H1 (cell line): ENCODE measurements around the gene PITPNM1. TPM values are rescaled to one million over a fixed set of nuclear protein-coding genes. Genes with fewer than 3 reads are reported as not detected.
A peak's percentile ranks its signal among the peaks of the same experiment; 100 is the strongest.

Experiments used
- BACH1 ChIP-seq: IDR thresholded peaks from 2 replicates; pipeline ENCODE4 v1.6.1; 2012; ENCODE audit warnings: low read length, improper control_type of control experiment
- BCL11A ChIP-seq, 2 experiments: IDR thresholded peaks; one replicate each; pipeline ENCODE4 v1.6.1; 2011; ENCODE audit warnings: low read depth in 2 of 2, low read length in 2 of 2, mild to moderate bottlenecking in 2 of 2
- CEBPB ChIP-seq: IDR thresholded peaks from 2 replicates; pipeline ENCODE4 v1.6.1; 2012; ENCODE audit warnings: low read depth, low read length
- CREB1 ChIP-seq: IDR thresholded peaks from 2 replicates; pipeline ENCODE4 v1.6.1; 2012; ENCODE audit warnings: inconsistent platforms
- CTBP2 ChIP-seq: IDR thresholded peaks from 2 replicates; pipeline ENCODE4 v1.7.0; 2011; ENCODE audit warnings: borderline replicate concordance, mild to moderate bottlenecking, moderate library complexity, mixed read lengths, low read length; ENCODE audit not compliant: insufficient read depth, insufficient read length
- EP300 ChIP-seq, 2 experiments: IDR thresholded peaks; 1 replicate in 1 of 2; 2 replicates in 1 of 2; pipeline ENCODE4 v1.6.1; 2011 to 2012; ENCODE audit warnings: low read depth in 2 of 2, low read length in 2 of 2, mild to moderate bottlenecking in 2 of 2, borderline replicate concordance in 1 of 2, inconsistent platforms in 1 of 2, moderate library complexity in 1 of 2
- JUN ChIP-seq: IDR thresholded peaks from 2 replicates; pipeline ENCODE4 v1.6.1; 2011; ENCODE audit warnings: low read depth, mild to moderate bottlenecking, improper control_type of control experiment, low read length
- KDM4A ChIP-seq: IDR thresholded peaks from one replicate; pipeline ENCODE4 v1.7.1; 2012; ENCODE audit warnings: low read depth, mild to moderate bottlenecking, moderate library complexity, low read length, inconsistent platforms; ENCODE audit not compliant: severe bottlenecking
- NANOG ChIP-seq: IDR thresholded peaks from 2 replicates; pipeline ENCODE4 v1.6.1; 2011; ENCODE audit warnings: low read length, low read depth, mild to moderate bottlenecking, inconsistent platforms; ENCODE audit not compliant: insufficient read depth, poor library complexity, severe bottlenecking
- PHF8 ChIP-seq: fragments of 200-600 bp; sonication (generic); conservative IDR thresholded peaks from 2 replicates; pipeline ENCODE4 v1.7.1; 2012; ENCODE audit warnings: low read depth, mild to moderate bottlenecking, inconsistent platforms, low read length, moderate library complexity
- POU5F1 ChIP-seq: IDR thresholded peaks from 2 replicates; pipeline ENCODE4 v1.6.1; 2011; ENCODE audit warnings: low read depth, mild to moderate bottlenecking, low read length, moderate library complexity
- SAP30 ChIP-seq: fragments of 300-600 bp; sonication (generic); IDR thresholded peaks from 2 replicates; pipeline ENCODE4 v1.7.1; 2012; ENCODE audit warnings: low read length, moderate library complexity, mild to moderate bottlenecking, inconsistent platforms; ENCODE audit not compliant: insufficient read depth, insufficient replicate concordance
- SP1 ChIP-seq: IDR thresholded peaks from 2 replicates; pipeline ENCODE4 v1.6.1; 2011; ENCODE audit warnings: low read depth, low read length
- TEAD4 ChIP-seq: IDR thresholded peaks from 2 replicates; pipeline ENCODE4 v1.6.1; 2012; ENCODE audit warnings: low read depth, low read length, inconsistent platforms, mixed read lengths
- polyA plus RNA-seq, 7 experiments: library from polyadenylated mRNA; depleted of rRNA in 3 of 7; stranded (reverse) in 5 of 7; unstranded in 2 of 7; fragments of >200 nt in 5 of 7; fragments of 200-250 nt in 2 of 7; gene quantifications; 1 replicate in 5 of 7; 2 replicates in 1 of 7; 4 replicates in 1 of 7; pipeline versions ENCODE4 v1.2.1 to v1.2.3, GENCODE V29; 2011 to 2013; ENCODE audit warnings: missing spikeins in 2 of 7, mixed read lengths in 2 of 7
- total RNA-seq: library from RNA; stranded (reverse); fragmentation: NEBNext Ultra II Directional; extraction: Animal tissue kit (Norgen Biotek cat#: 25700); gene quantifications from 2 replicates; pipeline ENCODE4 v1.2.1, GENCODE V29; 2021
- TF ChIP-seq, protein P1 (sequence below): IDR thresholded peaks from 2 replicates; pipeline ENCODE4 v1.6.1; 2012; ENCODE audit warnings: inconsistent platforms

Gene PITPNM1
- total and polyA plus RNA-seq, 2 of the 8 experiments (the other 6 are each of a cell fraction or from before 2014, with no cell fraction given): 27.2 to 52.7 TPM

- TF ChIP-seq NANOG (no peak), CTBP2 (no peak), POU5F1 (no peak), BACH1 (no peak), BCL11A (IDR thresholded peaks at IDR 0.05; ENCODE audit: low read depth in 2 of 2, low read length in 2 of 2) (no peak), TEAD4 (no peak), SAP30 (no peak), CREB1 (peak; percentile 69), KDM4A (peak; percentile 19), JUN (no peak), CEBPB (no peak), PHF8 (peak; percentile 53; the same call in 1 of the 2 replicates), SP1 (no peak), EP300 (IDR thresholded peaks at IDR 0.05; ENCODE audit: borderline replicate concordance in 1 of 2, low read depth in 2 of 2, low read length in 2 of 2) (no peak)
- TF ChIP-seq, protein P1, sequence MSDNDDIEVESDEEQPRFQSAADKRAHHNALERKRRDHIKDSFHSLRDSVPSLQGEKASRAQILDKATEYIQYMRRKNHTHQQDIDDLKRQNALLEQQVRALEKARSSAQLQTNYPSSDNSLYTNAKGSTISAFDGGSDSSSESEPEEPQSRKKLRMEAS: no peak
- TF ChIP-seq, all 59 proteins: peak for 3
These were observed at the start of gene PITPNM1 (continued) for GRCh38 chr11:67504950-67505581.
